ENCODE measurements around the gene PNPO. TPM values are rescaled to one million over a fixed set of nuclear protein-coding genes. Genes with fewer than 3 reads are reported as not detected.

The PNPO gene
- polyA plus RNA-seq, 1 donor from 2014 or later: 1.7 TPM

DNA sequence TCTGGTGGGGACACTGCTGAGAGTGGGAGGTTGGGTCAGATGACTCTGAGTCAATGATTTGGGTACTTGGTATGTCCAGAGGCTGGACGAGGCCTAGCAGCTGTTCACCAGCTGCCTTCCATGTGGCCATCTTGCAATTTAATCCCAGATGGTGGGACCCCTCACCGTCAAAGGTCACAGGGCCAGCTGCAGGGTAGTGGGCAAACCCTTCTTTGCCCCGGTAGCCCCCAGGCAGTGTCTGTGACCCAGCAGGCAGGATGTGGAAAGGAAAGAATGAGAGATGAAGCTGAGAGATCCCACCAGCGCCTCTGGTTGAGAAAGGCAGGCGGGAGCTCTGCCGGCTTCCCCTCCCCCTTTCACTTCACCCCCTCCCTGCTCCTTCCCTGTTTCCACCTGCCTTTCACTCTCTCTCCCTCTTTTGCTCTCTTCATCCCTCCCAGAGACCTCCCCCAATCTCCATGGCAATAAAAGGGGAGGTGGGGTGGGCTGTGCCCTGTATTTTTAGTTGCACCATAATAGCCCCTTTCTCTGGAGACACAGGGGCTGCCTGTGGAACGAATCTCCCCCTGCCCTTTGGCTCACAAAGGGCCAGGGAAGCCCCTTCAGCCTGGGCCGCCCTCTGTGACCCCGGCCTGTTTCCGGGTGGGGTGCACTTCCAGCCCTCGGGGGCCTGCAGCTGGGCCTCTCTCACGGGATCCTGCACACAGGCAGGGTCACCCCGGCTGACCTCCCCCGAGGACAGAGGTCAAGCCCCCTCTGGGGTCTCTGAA is 49.8 kb downstream of the PNPO start:
- Histone ChIP-seq H3K27ac (ENCODE audit: low read length) (peak overlapping the region; percentile 65), H3K36me3 (ENCODE audit: insufficient read depth, low read length) (no peaks in the 10 kb centered on the region)

GRCh38 chr17:47992216-47992615 is 50.8 kb downstream of the PNPO start:
- Histone ChIP-seq H3K4me2 (ENCODE audit: low read length) (no peak overlapping the region), H3K36me3 (ENCODE audit: insufficient read depth, low read length) (no peaks in the 10 kb centered on the region), H4K20me1 (ENCODE audit: insufficient read depth) (no peaks in the 10 kb centered on the region), H3K27ac (ENCODE audit: low read length) (peak overlapping the region; percentile 11), H3K4me3 (ENCODE audit: low read length) (no peak overlapping the region), H3K27me3 (ENCODE audit: insufficient read depth, low read depth, low read length) (no peaks in the 10 kb centered on the region), H2AFZ (ENCODE audit: low read depth, low read length) (no peak overlapping the region), H3K9me3 (ENCODE audit: low read length) (no peaks in the 10 kb centered on the region), H3K9ac (ENCODE audit: low read length) (peak overlapping the region; percentile 13), H3F3A (ENCODE audit: insufficient read depth, low read length, poor library complexity, severe bottlenecking) (no peaks in the 10 kb centered on the region), H3K9me2 (ENCODE audit: insufficient read depth, low read length) (no peaks in the 10 kb centered on the region), H3K79me2 (replicated peaks; ENCODE audit: insufficient read depth, low read length) (no peaks in the 10 kb centered on the region)
- no peak for TF ChIP-seq SMC3 (conservative IDR thresholded peaks at IDR 0.05; ENCODE audit: poor library complexity)
- TF ChIP-seq RAD21 (conservative IDR thresholded peaks at IDR 0.05): no peak
- no peak for TF ChIP-seq MXI1 (conservative IDR thresholded peaks at IDR 0.05; ENCODE audit: poor library complexity, severe bottlenecking)
- TF ChIP-seq EZH2 (IDR thresholded peaks at IDR 0.05; ENCODE audit: borderline replicate concordance, insufficient read depth, low read length, poor library complexity, severe bottlenecking): no peak
- TF ChIP-seq EP300 (conservative IDR thresholded peaks at IDR 0.05; ENCODE audit: poor library complexity, severe bottlenecking): no peak
- TF ChIP-seq, protein P1, sequence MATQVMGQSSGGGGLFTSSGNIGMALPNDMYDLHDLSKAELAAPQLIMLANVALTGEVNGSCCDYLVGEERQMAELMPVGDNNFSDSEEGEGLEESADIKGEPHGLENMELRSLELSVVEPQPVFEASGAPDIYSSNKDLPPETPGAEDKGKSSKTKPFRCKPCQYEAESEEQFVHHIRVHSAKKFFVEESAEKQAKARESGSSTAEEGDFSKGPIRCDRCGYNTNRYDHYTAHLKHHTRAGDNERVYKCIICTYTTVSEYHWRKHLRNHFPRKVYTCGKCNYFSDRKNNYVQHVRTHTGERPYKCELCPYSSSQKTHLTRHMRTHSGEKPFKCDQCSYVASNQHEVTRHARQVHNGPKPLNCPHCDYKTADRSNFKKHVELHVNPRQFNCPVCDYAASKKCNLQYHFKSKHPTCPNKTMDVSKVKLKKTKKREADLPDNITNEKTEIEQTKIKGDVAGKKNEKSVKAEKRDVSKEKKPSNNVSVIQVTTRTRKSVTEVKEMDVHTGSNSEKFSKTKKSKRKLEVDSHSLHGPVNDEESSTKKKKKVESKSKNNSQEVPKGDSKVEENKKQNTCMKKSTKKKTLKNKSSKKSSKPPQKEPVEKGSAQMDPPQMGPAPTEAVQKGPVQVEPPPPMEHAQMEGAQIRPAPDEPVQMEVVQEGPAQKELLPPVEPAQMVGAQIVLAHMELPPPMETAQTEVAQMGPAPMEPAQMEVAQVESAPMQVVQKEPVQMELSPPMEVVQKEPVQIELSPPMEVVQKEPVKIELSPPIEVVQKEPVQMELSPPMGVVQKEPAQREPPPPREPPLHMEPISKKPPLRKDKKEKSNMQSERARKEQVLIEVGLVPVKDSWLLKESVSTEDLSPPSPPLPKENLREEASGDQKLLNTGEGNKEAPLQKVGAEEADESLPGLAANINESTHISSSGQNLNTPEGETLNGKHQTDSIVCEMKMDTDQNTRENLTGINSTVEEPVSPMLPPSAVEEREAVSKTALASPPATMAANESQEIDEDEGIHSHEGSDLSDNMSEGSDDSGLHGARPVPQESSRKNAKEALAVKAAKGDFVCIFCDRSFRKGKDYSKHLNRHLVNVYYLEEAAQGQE (IDR thresholded peaks at IDR 0.05; ENCODE audit: borderline replicate concordance): no peak

More for the DNA sequence above, 49.8 kb downstream of the PNPO start:
- Histone ChIP-seq H3K9me2 (ENCODE audit: insufficient read depth, low read length) (no peaks in the 10 kb centered on the region), H3K27me3 (ENCODE audit: insufficient read depth, low read depth, low read length) (no peaks in the 10 kb centered on the region), H3K9me3 (ENCODE audit: low read length) (no peaks in the 10 kb centered on the region), H3K79me2 (replicated peaks; ENCODE audit: insufficient read depth, low read length) (no peaks in the 10 kb centered on the region), H3F3A (ENCODE audit: insufficient read depth, low read length, poor library complexity, severe bottlenecking) (no peaks in the 10 kb centered on the region), H2AFZ (ENCODE audit: low read depth, low read length) (no peak overlapping the region), H3K9ac (ENCODE audit: low read length) (peak overlapping the region; percentile 46), H3K4me3 (ENCODE audit: low read length) (peak overlapping the region; percentile 44), H3K4me2 (ENCODE audit: low read length) (peak overlapping the region; percentile 28), H4K20me1 (ENCODE audit: insufficient read depth) (no peaks in the 10 kb centered on the region)
- TF ChIP-seq SMC3 (conservative IDR thresholded peaks at IDR 0.05; ENCODE audit: poor library complexity): peak; percentile 32
- peak; percentile 16 for TF ChIP-seq EP300 (conservative IDR thresholded peaks at IDR 0.05; ENCODE audit: poor library complexity, severe bottlenecking)
- TF ChIP-seq MXI1 (conservative IDR thresholded peaks at IDR 0.05; ENCODE audit: poor library complexity, severe bottlenecking): no peak
- no peak for TF ChIP-seq EZH2 (IDR thresholded peaks at IDR 0.05; ENCODE audit: borderline replicate concordance, insufficient read depth, low read length, poor library complexity, severe bottlenecking)
- no peak for TF ChIP-seq RAD21 (conservative IDR thresholded peaks at IDR 0.05)
- no peak for TF ChIP-seq TAF1 (IDR thresholded peaks at IDR 0.05; ENCODE audit: low read depth)
- TF ChIP-seq, protein P1 (IDR thresholded peaks at IDR 0.05; ENCODE audit: borderline replicate concordance): no peak
- TF ChIP-seq, protein P2, sequence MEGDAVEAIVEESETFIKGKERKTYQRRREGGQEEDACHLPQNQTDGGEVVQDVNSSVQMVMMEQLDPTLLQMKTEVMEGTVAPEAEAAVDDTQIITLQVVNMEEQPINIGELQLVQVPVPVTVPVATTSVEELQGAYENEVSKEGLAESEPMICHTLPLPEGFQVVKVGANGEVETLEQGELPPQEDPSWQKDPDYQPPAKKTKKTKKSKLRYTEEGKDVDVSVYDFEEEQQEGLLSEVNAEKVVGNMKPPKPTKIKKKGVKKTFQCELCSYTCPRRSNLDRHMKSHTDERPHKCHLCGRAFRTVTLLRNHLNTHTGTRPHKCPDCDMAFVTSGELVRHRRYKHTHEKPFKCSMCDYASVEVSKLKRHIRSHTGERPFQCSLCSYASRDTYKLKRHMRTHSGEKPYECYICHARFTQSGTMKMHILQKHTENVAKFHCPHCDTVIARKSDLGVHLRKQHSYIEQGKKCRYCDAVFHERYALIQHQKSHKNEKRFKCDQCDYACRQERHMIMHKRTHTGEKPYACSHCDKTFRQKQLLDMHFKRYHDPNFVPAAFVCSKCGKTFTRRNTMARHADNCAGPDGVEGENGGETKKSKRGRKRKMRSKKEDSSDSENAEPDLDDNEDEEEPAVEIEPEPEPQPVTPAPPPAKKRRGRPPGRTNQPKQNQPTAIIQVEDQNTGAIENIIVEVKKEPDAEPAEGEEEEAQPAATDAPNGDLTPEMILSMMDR (IDR thresholded peaks at IDR 0.05; ENCODE audit: poor library complexity, severe bottlenecking): peak; percentile 26
- TF ChIP-seq POLR2AphosphoS5 (IDR thresholded peaks at IDR 0.05): peak; percentile 6

Data from neural cell (in vitro differentiated cells).